Stimulated activated CD8-positive, alpha-beta memory T cell treated with anti-CD3 and anti-CD28 coated beads, Interleukin-12 subunit alpha, Interleukin-12 subunit beta, amount 100 ng/mL, for 4 hours (primary cell): Measurements from ENCODE around the gene PDPK1.
"Not testable (repeated sequence)": the region's sequence is repeated elsewhere in the genome, so short reads cannot be mapped to it uniquely, and the experiment has no call there.

Experiments used
- DNase-seq: peaks from one replicate; pipeline ENCODE4 v3.0.0-alpha.2; 2020; ENCODE audit warnings: low read depth

PDPK1 gene

GRCh38 chr16:2611877-2612276, 74.1 kb downstream of the PDPK1 start:
- not testable (repeated sequence) for DNase-seq

GRCh38 chr16:2613251-2613650, 75.4 kb downstream of the PDPK1 start:
- not testable (repeated sequence) for DNase-seq

DNA sequence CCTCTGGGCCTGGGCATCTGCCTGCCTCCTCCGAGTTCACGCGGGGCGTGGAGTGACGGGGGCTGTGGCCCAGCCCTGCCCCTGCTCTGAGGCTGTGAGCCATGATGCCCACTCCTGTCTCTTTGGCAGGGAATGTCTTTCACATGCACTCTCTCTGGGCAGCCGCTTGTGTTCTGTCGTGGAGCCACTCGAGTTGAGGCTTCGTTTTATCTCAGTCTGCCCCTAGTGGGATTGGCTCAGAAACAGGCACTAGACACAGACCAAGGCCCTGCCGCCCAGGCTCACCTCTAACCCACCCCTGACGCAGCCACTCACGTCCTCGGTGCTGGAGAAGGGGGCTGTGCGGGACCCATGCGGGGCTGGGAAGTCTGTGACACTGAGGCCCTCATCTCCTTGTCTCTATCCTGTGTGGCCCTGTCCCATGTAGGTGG, 77.0 kb downstream of the PDPK1 start:
- DNase-seq = no peak

- not testable (repeated sequence) for DNase-seq
Measured at GRCh38 chr16:2618964-2619363, 81.1 kb downstream of the PDPK1 start.

DNA sequence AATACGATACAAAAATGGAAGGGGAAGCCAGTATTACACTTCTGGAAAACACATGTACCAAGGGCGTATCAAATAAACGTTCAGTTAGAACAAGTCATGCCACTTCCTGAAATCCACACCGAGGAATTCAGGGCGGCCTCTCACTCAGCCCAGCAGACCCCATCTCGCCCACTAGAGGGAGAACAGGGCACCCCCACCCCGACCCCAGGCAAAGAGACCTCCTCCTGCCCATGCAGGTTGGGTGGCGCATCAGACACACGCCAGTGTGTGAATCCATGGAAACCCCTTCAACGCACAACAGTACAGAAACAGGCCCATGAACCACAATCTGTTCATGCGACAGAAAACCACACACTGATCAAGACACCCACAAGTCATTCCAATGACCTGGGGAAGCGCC, 81.8 kb downstream of the PDPK1 start:
- not testable (repeated sequence) for DNase-seq

DNA sequence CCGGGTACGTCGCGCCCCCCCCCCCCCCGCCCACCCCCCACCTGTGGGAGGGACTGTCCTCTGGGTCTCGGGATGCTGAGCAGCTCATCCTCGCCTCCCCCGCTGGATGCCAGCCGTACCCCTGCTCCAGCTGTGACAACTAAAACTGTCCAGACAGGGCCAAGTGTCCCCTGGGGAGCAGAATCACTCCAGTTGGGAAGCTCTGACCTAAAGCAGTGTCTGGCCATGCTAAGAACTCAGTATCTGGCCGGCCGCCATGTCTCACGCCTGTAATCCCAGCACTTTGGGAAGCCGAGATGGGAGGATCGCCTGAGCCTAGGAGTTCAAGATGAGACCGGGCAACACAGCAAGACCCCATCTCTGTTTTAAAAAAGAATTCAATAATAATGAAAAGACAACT, 83.0 kb downstream of the PDPK1 start:
- DNase-seq = not testable (repeated sequence)

- DNase-seq = not testable (repeated sequence)
Measured at GRCh38 chr16:2621395-2621794, 83.6 kb downstream of the PDPK1 start.

- not testable (repeated sequence) for DNase-seq
Measured at GRCh38 chr16:2627075-2627474, 89.3 kb downstream of the PDPK1 start.

GRCh38 chr16:2631203-2631602, 93.4 kb downstream of the PDPK1 start:
- DNase-seq = not testable (repeated sequence)

GRCh38 chr16:2632291-2632690, 94.5 kb downstream of the PDPK1 start:
- not testable (repeated sequence) for DNase-seq

DNA sequence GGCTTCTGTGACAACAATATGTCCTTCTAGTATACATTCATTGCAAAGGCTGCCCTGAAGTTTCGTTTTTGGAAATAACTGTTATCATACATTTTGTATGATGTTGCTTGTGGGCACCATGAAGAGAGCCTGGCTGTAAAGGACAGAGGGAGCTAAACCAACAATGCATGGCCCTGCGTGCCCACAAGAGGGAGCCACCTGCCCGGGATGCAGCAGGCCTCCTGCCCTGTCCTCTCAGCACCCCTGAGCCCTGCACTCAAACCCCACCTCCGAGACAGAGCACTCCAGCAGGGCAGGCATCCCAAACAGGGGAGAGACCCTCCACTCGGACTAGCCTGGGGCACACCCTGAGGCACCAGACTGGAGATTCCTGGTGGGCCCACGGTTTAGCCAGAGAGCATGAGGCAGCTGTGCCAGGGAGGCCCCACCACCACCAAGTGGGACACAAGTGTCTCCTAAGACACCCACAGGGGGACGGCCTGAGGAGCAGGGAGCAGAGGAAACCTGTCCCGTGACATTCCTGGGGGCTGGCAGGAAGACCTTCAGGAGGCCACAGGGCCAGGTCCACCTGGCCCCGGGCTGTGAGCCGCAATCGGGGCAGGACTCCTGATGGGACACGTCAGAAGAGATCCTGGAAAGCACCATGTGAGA, 101.4 kb downstream of the PDPK1 start:
- DNase-seq = not testable (repeated sequence)

GRCh38 chr16:2639722-2640072, 101.9 kb downstream of the PDPK1 start:
- not testable (repeated sequence) for DNase-seq

DNA sequence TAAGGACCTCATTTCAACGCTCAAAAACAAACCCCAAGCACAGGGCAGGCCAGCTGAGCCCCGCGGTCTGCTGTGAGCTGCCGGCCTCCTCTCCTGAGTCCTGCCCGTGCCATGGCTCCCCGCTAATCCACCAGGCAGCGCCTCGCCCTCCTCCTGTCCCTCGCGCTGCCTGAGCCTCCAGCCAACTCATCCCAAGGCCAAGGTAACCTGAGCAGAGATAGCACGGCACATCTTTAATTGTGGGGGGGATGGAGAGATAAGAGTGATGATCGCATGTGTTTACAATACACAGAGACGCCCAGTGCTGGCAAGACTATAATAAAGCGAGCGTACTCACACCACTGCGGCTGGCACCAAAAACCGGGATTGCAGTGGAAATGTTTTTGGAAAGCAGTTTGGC, 104.7 kb downstream of the PDPK1 start:
- not testable (repeated sequence) for DNase-seq

DNA sequence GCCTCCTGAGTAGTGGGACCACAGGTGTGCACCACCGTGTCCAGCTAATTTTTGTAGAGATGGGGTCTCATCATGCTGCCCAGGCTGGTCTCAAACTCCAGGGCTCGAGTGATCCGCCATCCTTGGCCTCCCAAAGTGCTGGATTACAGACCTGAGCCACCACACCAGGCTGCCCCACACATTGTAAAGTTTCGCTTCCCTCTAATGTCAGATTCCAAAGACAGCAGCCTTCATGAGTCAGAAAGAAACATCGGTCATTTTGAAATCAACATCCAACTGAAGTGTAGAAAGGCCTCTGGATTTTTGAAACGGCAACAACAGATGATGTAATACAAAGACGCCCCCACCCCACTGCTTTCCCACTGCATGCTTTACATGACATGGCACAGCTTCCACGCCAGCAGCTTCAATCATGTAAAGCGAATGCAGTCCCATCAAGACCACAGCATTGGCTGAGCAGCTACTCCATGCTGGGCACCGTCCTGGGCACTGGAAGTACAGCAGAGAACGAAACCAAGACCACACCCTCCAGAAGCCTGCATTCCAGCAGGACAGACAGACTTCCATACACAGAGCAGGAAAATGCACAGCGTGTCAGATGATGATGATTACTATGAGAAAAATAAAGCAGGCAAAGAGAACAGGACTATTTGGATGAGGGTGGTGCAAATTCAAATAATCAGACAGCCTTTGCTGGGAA, 107.1 kb downstream of the PDPK1 start:
- DNase-seq = not testable (repeated sequence)

- not testable (repeated sequence) for DNase-seq
Measured at GRCh38 chr16:2651268-2651871, 113.5 kb downstream of the PDPK1 start.
